Ammon's horn (tissue), 1 donor: ENCODE data around the gene EFNA5.

Experiments used
- DNase-seq: peaks from one replicate; pipeline ENCODE4 v3.0.0-alpha.2; 2016; ENCODE audit warnings: low spot score

EFNA5 gene

DNA sequence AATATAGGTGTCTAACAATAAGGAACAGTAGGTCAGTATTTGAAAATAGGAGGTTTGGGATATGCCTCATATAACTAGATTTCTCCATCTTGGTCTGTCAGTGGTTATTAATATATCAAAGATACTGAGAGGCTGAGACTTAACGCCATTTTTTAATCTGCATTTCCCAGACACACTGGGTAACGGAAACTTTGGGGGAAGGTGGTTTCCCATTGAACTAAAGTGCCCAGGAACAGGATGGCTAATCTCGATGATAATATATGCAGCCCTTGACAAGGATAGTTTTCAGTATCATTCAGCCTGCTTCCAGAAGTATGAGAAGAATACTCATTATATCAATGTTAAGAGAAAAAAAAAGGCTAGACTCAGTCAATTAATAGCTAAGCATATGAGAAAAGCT is 30.7 kb downstream of the EFNA5 start:
- DNase-seq, result no peak

DNA sequence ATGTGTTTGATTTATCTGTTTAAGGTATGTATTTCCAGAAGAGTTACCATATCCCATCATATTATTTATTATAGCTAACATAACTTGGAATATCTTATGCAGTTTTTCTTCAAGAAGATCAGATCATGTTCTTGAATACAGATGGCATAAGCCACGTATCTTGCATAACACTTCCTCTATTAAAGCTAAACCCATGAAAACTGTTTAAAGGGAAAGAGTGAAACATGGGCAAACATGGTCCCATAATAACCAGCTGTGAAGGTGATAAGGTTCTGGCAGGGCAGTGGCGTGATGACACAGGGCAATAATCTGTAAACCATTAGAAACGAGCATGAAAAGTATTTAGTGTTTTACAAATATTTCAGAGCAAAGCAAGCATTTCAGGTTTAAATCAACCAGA is 34.2 kb downstream of the EFNA5 start:
- no peak for DNase-seq

DNA sequence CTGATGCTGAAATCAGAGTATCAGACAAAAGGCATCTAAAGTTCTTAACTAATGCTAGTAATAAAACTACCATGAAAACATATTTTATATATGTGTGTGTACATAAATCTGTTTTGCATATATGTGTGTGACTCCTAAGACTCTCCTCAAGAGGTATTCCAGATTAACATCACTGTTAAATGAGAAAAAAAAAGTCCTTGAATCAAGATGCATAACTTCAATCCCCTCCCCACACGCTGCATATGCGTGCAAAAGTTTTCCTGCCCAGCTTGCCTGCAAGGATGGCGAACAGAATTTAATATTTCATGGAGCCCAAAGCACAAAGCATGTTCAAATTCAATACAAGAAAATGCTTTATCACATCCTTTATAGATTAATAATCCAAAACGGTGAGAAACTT is 34.7 kb downstream of the EFNA5 start:
- DNase-seq, result no peak

DNA sequence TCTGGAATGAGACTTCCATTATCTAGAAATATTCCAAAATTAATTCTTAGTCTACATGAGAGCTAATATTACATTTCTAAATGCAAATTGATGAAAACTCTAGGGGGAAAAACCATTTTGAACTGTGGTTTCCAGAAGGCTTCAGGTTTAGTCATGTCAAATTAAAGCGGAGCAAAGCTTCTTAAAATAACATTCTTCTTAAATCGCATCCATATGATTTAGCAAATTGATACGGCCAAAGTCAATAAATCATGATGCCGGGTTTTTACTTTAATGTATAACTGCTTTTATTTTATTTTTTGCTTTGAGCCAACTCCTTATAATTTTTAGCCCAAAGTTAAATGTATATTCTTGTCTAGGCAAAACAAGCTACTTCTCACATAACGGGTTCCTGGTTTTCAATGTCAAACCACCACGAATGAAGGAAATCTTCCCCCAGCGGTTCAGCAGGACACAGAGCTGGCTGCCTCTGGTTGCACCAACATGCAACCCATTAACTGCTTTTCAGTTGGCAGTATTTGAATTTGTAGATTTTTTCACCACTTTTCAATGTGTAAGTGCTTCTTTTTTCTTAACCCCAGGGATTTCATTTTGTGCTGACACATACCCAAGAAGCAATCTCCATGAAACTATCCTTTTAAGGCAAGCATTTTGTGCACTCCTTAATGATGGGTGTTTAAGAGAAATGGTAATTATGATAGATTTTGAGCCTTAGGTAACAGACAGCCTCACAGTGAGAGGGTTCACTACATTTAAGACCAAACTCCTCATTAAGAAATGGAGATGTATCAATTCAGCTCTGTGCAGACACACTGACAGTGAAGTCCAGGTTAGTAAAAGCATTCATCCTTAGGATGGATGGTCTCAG is 35.5 kb downstream of the EFNA5 start:
- no peak for DNase-seq

DNA sequence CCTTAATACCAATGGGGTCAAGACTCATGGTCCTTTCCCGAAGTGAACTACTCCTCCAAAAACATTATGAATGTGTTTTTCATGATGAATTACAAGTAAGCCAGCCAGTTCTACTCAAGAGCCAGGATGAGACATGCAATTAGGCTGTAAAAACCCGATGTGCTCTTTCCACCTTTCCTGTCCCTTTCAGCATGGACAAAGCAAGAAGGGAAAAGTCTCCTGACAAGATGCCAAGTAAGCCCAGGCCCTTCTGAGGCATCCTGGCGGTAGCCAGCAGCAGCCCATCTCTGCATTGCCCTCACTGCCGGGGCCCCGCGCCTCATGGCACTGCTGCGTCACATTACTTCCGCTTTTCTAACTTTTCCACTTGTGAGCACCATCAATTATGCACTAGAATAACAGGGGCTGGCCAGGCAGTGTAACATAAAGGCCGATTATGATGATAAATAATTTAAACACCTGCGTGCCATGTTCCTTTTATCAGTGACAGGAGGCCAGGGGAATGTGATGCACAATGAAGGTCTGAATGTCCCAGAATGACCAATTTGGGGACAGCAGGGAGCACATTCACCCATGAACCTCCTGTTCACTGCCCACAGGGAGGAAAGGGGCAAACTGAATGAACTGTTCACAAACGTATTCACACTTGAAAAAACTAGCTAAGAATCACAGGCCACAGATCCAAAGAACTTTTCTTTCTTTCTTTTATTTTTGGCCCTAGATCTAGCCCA is 37.4 kb downstream of the EFNA5 start:
- DNase-seq, result no peak

DNA sequence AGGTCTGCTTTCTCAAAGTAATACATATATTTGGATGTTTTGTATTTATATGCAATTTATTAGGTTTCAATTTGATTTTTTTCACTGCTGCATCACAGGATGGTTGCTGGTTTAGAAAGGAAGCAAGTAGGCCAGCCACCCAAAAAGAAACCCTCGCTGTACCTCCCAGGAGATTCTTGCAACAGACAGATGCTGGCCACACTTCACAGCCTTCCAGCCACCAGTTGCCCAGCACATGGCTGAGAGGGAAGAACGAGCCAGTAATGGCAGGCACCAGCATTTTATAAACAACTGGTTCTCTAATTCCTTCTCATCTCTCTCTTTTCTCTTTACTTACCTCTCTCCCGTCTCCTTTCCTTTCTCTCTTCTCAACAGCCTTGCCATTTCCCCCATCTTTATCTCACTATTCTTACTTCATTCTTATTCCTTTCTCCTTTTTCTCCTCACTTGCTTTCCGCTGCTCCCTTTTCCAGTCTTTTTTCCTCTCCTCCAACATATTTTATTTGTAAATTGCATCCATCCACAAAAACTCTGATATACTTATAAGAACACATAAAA is 38.9 kb downstream of the EFNA5 start:
- DNase-seq, result no peak

DNA sequence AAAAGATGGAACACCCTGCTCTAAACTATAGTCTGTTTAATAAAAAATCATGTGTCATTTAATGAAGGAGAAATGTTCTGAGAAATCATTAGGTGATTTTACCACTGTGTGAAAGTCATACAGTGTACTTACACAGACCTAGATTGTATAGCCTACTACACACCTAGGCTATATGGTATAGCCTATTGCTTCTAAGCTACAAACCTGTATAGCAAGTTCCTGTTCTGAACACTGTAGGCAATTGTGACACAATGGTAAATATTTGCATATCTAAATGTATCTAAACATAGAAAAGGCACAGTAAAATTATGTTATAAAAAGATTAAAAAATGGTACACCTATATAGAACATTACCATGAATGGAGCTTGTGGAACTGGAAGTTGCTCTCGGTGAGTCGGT is 40.6 kb downstream of the EFNA5 start:
- no peak for DNase-seq

DNA sequence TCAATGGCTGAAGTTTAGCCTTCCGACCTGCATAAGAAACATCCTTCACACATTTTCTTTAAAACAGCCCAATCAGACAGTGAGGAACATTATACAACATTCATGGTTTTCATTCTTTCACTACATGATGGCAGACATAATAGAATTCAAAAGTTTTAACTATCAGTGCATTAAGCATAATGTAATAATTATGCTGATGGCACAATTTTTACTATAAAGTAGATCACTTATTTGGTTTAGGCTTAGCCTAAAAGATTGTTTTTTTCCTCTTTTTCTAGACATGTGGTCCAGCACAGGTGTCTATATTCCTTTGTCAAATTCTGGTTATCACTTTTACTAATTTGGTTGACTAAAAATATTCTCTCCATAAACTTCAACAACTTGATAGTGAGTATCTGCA is 46.5 kb downstream of the EFNA5 start:
- DNase-seq, result no peak

DNA sequence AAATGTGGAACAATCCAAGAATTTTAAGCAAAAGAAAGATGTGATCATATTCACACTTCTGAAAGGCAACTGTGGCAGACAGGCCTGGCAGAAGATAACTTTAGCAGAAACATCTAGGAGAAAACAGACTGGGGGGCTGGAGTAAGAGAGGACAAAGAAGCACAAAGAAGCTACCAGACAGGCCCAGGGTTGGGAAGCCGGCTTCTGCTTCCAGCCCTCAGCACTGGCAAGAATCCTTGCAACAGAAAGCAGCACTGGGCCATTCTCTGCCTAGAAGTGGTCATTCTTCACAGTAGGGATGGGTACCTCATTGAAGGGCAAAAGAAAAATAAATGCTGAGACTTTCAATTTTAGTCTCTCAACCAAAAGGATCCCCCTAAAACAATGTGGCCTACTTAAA is 49.6 kb downstream of the EFNA5 start:
- no peak for DNase-seq

DNA sequence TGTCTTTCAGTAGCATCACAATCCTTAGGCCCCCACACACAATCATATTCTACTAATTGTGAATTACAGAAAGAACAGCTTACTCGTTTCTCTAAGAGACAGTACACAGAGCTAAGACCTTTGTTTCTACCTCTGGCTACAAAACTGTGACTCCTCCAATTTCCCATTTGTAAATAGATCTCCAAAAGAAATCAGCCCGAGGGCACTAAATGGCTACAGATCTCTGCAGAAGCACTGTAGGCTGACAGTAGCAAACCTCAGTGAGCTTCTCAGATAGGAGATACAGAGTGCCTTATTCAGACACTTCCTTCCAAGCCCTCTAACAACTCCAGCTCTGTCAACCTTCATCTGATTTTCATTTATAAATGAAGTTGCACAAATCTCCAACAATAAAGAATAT is 51.0 kb downstream of the EFNA5 start:
- no peak for DNase-seq

DNA sequence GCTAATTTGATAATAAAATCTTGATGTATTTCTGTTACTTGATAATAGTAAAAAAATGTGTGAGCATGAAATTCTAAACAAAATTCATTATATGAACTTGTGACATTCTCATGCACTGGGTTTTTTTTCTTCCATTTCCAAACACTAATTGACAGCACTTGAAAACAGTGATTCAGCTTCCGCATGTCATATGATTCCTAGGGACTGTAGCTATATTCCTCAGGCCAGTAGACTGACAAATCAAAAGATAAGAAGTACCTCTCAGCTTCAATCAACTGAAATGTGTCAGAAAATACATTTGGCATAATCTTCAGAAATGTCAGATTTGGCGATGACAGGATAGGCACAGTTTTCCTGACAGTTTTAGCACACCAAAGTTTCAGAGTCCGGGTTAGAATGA is 52.5 kb downstream of the EFNA5 start:
- DNase-seq, result no peak

DNA sequence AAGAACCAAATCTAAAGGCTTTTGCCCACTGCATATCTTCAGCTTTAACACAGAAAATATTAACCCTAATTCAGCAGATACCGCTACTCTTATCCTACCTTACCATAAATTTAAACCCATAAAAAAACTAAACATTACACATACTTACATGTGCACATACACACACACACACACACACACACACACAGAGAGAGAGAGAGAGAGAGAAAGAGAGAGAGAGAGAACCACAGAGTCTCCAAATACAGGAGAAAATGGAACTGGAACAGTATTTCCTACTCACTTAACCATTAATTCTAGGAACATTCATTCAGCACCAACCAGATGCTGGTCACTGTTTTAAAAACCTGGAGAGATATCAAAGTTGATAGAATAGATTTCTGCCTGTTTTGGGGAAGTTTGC is 53.7 kb downstream of the EFNA5 start:
- no peak for DNase-seq

DNA sequence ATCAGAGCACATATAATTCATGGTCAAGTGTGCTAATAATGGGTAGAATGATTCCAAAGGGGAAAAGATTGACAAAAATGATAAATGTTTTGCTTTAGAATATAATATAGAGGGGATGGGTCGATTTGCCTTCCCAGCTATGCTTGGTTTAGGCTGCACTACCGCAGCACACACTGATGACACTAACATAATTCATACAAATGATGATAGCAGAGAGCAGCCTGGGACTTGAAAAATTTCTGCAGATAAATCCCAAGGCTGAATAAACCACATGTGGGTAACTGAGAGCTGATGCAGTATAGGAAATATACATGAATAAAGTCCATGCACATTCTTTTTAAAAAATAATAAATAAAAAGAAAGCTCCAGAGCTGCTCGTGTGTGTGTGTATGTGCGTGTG is 54.5 kb downstream of the EFNA5 start:
- DNase-seq, result no peak

DNA sequence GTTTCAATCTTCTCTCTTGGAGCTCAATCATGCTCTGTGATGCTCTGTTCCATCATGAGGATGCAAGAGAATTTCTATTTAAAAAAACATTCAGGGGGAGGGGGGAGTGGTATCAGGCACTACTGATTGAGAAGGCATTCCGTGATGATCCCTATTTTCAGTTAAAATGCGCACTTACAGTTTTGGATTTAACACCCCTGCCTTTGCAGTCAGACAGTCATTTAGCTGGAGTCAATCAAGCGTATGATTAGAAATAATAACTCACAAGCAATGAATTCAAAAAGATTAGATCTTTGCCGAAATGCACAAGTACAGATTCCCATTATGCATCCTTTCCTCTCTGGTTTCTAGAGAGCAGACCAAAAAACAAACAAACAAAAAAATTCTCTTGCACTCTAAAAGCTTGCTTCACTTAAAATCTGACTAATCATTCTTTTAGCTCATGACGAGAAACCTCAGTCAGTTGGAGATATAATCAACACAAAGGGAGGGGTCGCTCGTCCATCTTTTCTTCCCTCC is 55.4 kb downstream of the EFNA5 start:
- DNase-seq, result no peak

DNA sequence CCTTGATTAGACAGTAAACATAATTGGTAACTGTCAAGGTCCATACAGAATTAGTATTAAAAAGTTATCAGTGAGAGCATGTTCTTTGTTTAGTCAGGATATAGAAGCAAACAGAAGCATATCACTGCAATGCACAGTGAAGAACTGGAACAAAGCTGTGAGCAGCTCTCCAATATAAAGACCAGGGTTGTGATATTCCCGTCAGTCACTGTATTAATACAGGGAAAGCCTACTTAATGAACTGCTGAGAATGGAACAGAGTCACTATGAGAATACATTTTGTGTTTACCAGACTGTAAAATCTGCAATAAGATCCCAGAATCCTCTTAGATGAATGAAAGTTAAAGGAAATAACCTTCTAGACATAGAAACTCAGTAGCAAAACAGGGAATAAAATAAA is 58.2 kb downstream of the EFNA5 start:
- DNase-seq, result no peak

DNA sequence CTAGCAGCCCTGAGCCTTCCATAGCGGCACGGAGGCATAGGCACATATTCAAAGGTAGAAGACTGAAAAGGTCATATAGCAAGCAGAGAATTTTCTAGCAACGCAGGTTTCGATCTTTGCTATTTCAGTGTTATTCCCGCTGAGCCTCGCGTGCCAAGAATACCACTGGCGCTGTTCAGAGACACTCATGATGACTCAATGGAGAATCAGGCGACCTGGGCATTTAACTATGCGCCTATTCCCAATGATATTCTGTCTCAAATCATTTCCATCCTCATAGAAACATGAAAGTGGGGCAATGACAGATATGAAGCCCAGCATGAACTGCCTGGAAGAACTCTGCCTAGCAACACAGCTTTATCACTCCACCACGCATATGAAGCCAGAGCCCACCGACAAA is 59.9 kb downstream of the EFNA5 start:
- DNase-seq, result no peak

DNA sequence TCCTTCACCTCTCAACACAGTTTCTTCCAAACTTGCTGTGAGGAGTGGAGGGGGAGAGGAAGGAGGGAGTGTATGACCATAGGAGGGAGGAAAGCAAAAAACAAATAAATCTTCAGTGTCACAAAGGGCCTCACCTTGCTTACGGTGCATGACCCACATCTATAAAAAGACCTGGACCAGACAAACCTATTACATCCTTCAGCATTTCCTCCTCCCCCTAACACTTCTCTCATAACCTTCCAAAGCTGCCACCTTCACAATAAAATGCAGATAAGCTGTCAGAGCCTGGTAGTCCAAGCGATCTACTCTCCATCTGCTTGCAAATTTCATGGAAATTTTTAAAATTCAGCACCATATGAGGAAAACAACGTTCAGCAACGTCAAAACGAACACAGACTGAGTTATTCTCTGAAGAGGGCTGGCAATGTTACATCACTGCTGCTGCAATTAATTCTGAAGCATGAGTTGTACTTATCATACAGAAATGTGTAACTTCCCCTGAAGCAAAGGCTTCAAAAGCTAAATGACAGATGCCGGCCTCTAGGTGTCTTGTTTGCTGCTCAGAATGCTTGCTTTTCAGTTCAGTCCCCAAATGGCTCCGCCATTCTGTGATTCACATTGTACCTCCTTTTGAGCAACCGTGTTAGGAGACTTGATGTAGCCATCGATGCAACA is 62.9 kb downstream of the EFNA5 start:
- peak; percentile 13 for DNase-seq

DNA sequence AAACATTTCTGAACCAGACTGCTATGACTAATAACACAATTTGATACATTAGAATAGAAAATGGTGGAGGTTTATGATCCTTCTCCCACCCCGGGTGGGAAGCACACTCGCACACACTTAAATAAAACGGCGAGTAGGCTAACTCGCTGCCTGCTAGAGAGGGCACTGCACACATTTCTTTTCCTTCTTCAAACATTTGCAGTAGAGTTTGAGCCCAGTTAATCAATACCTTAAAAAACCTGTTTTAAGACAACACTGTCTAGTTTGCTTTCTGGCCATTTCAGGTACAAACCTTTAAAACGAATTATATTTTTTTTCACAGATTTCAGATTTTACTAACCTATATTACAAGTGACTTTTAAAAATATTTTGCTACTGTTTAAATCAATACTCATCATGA is 63.5 kb downstream of the EFNA5 start:
- no peak for DNase-seq

DNA sequence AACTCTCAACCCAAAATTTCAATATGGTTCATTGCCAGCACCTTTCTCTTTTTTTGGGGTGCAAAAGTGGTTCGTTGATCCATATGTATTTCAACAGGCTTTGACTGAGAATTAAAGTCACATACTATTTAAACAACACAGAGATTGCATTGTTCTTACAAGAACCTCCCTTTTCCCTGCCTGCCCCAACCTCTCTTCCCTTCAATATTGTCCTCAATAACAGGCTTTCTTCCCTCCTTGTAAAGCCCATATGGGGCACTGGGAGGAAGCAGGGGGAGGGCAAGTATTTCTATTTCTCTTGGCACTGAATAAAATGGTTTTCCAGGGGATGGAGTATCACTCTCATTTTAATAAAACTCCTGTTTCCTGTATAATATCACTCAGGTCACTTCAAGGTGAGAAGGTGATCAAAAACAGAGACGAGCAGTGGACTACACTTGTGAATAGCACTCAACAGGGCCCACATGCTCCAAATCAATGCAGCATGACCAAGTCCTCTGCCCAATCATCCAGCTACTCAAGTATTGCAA is 65.1 kb downstream of the EFNA5 start:
- no peak for DNase-seq

DNA sequence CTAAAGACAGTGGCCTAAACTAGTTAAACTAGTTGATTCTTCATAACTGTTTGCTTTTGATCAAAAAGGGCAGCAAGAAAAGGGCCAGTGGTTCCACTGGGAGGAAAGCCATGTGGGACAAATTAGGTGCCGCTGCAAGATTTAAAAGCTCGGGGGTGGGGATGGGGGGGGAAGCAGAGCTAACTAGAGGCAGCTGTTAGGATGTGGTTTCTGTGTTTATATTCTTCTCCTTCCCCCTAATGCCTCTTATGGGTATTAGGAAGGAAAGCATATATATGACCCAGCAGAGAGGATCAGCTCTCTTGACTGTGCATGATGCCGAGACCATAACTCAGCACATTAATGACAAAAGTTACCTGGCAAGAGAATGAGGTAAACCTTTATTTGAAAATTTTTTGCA is 65.7 kb downstream of the EFNA5 start:
- DNase-seq, result no peak

DNA sequence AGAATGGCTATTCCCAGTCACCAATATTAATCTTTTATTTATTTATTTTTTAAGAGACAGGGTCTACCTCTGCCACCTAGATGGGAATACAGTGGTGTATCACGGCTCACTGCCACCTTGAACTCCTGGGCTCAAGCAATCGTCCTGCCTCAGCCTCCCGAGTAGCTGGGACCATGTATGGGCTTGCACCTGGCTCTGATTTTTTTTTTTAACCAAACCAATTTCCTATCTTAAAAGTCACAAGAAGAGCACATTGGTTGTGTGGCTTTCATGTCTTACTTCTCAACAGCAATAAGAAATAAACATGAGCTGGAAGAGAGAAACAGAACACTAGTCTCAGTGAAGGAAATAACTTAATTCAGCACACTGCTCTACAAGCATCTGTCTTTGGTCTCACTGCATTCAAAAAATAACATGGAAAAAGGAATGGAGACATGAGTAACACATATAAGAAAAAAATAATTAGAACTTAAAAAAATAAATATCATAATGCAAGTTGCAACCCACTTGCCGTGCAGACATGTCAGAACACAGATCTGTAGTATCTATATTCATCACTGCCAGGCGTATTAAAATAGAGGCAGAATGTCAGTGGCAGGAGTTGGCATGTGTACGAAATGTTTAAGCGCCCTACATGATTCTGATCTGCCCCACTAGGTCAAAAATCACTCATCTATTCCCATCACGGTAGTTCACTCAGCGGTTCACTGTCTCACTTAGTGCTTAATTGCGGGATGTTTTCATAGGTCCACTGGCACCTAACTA is 66.4 kb downstream of the EFNA5 start:
- no peak for DNase-seq

DNA sequence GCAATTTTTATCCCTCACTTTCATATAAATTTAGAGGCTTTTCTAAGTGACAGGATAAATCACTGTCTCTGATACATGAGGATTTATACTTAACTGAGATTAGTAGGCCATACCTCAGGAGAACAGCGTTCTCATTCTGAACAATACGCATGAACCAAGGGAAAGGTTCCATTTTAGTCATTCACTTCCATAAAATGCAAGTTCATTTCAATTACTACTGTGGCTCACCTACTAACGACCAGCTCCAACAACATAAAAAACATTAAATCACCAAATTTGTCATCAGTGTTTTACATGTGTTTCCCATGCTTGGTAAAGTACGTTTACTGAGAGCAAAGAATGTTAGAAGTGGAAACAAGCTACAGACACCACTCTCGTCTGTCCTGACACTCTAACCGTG is 67.4 kb downstream of the EFNA5 start:
- no peak for DNase-seq
